Stimulated activated naive CD8-positive, alpha-beta T cell treated with anti-CD3 and anti-CD28 coated beads, Interleukin-15, amount 100 ng/mL, for 72 hours (primary cell): Measurements from ENCODE around the gene MYLK4.

Experiments used
- ATAC-seq: fragments of 150-1000 bp; cut with Tn5 transposase; 2 replicates; pipeline ENCODE4 v1.10.0; 2021; ENCODE audit warnings: mild to moderate bottlenecking, moderate library complexity
- DNase-seq, 2 donors: peaks; one replicate each; pipeline ENCODE4 v3.0.0; 2021 to 2022
- H3K27ac Mint-ChIP-seq, 2 donors: one replicate each; pipeline ENCODE4 v1.8.0; 2022; ENCODE audit warnings: mild to moderate bottlenecking in 2 of 2, mixed read lengths in 2 of 2, moderate library complexity in 2 of 2
- H3K27me3 Mint-ChIP-seq: one replicate; pipeline ENCODE4 v1.8.0; 2022; ENCODE audit warnings: mixed read lengths
- H3K4me1 Mint-ChIP-seq: one replicate; pipeline ENCODE4 v1.8.0; 2022; ENCODE audit warnings: mild to moderate bottlenecking, mixed read lengths
- H3K4me3 Mint-ChIP-seq, 2 donors: one replicate each; pipeline ENCODE4 v1.8.0; 2022; ENCODE audit warnings: mild to moderate bottlenecking in 2 of 2, mixed read lengths in 2 of 2, moderate library complexity in 1 of 2
- H3K9me3 Mint-ChIP-seq, 2 donors: one replicate each; pipeline ENCODE4 v1.8.0; 2022; ENCODE audit warnings: mixed read lengths in 2 of 2

Gene MYLK4

DNA sequence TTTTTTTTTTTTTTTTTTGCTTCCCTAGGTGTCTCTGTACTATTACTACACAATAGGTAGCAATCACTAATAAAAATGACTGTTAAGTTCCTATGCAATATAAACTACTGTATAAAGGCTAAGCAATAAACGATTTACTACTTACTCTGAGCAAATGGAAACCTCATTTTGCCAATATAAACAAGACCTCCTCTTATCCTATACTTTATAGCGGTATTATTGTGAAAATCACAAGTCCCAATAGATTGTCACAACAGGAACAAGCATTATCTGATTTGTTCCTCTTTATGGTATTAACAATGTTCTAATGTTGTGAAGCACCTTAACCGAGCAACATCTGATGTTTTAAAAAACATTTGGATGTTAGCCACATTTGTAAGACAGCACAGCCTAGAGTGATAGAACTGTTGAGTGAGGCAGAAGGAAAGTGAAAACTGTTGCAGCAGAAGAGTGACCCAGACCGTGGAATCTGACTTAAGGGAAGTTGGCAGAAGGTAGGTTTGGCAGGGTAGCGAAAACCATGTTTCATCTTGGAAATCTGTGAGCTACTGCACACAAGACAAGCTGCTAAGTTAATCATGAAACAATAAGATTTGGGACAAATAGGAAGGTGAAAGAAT is 94.2 kb downstream of the MYLK4 start:
- Mint-ChIP-seq H3K4me1 (peaks cover 9% of the 10 kb centered on the region), H3K27ac (no peak overlapping the region)
- DNase-seq, result no peak

DNA sequence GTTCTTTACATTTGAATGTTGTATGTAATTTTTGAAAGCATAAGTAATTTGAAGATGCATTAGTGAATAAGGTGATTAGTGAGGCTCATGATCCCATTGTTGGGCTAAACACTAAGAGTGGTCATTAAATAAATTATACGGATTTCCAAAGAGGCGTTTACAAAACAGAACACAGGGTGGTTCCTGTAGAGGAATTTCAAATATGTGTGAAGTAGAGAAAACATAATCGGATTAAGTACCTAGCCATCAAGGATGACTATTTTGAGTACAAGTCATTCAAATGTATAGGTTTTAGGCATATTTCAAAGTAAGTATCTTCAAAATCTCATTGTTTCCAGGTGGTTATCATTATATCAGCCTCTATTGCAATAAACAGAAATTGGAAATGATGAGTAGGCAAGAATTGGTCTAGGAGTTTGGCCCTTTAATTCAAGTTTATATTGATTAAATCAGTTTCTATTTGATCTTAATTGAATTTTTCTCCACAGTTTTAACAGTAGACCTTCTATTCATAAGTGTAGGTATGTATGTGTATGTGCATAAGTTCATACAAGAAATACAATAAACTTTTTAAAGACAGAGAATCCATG is 94.8 kb downstream of the MYLK4 start:
- Mint-ChIP-seq H3K9me3 (peaks cover 0 to 8% of the 10 kb centered on the region in 2 donors), H3K27ac (no peak overlapping the region), H3K27me3 (no peaks in the 10 kb centered on the region), H3K4me1 (peaks cover 9% of the 10 kb centered on the region), H3K4me3 (no peak overlapping the region)
- DNase-seq (no peak), ATAC-seq (no peak)

More for the DNA sequence above, 94.2 kb downstream of the MYLK4 start:
- ATAC-seq, result no peak
- Mint-ChIP-seq H3K4me3 (no peak overlapping the region), H3K9me3 (peaks cover 0 to 8% of the 10 kb centered on the region in 2 donors), H3K27me3 (no peaks in the 10 kb centered on the region)

DNA sequence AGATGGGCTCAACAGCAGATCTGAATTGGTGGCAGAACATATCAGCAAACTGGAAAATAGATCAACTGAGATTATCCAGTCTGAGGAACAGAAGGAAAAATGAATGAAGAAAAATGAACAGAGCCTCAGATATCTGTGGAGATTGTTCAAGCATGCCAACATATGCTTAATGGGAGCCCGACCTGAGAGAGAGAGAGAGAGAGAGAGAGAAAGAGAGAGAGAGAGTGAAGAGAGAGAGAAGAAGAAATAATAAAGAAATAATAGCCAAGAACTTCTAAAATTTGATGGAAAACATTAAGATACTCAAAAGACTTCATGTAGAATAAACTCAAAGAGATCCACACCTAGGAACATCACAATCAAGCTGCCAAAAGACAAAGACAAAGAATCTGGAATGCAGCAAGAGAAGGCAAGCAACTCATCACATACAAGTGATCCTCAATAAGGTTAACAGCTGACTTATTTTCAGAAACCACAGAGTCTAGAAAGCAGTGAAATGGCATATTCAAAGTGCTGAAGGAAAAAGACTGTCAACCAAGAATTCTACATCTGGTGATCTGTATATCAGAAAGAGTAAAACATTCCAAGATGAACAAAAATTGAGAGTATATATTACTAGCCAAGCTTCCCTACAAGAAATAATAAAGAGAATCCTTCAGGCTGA is 97.2 kb downstream of the MYLK4 start:
- no peak for DNase-seq
- ATAC-seq, result no peak
- no peak overlapping the region for H3K4me3 Mint-ChIP-seq
- no peak overlapping the region for H3K27ac Mint-ChIP-seq
- H3K4me1 Mint-ChIP-seq, result peaks cover 2% of the 10 kb centered on the region
- H3K9me3 Mint-ChIP-seq, result peaks cover 0 to 8% of the 10 kb centered on the region in 2 donors
- no peaks in the 10 kb centered on the region for H3K27me3 Mint-ChIP-seq

DNA sequence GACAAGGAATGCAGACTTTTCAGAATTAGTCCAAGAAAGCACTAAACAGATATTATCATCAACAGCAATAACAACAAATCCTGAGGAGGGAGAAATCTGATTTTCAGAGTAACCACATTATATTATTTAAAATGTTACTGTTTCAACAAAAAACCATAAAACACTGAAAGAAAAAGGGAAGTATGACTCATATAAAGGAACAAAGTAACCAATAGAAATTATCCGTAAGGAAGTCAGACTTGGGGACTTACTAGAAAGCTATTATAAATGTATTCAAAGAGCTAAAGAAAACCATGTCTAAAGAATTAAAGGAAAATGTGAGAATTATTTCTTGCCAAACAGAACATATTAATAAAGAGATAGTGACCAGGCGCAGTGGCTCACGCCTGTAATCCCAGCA is 98.1 kb downstream of the MYLK4 start:
- peaks cover 0 to 8% of the 10 kb centered on the region in 2 donors for H3K9me3 Mint-ChIP-seq
- DNase-seq (no peak), ATAC-seq (no peak)
- H3K4me3 Mint-ChIP-seq, result no peak overlapping the region
- no peaks in the 10 kb centered on the region for H3K4me1 Mint-ChIP-seq
- H3K27ac Mint-ChIP-seq, result no peak overlapping the region
- no peaks in the 10 kb centered on the region for H3K27me3 Mint-ChIP-seq

DNA sequence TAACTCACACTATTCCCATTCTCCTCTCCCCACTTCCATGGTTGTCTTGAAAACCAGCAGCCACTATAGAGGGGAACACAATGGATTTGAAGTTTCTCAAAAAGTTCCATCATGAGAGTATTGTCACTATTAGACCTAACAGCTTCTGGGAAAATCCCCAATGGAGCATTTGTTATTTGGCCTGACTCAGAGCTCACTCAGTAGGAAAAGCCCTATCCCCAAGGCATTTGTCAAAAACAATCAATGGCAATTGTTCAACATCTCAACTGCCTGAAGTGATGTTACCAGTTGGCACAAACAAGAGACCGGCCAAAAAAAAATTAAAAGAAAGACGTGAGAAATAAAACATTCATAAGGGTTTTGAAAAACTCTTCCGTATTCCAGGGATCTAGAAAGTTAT is 98.8 kb downstream of the MYLK4 start:
- Mint-ChIP-seq H3K27me3 (peaks cover 6% of the 10 kb centered on the region), H3K4me1 (no peaks in the 10 kb centered on the region), H3K27ac (no peak overlapping the region), H3K4me3 (no peak overlapping the region), H3K9me3 (peaks cover 0 to 8% of the 10 kb centered on the region in 2 donors)
- ATAC-seq (no peak), DNase-seq (no peak)

DNA sequence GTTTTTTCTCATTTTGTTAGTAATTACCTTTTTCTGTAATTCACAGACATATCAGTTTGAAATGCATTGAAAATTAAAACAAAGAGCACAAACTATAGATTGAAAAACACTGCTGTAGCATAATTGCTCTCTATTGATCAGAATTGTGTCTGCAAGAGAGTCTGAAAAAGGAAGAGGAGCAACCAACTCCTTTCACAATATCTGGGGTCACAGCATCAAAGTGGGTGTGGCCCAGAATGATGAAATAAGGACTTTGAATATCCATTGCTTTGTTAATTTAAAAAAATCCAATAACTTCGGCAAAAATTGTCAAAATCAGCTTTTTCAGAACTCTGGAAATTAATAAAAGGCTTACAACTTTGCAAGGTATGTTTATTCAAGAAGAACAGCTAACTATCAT is 99.2 kb downstream of the MYLK4 start:
- H3K4me1 Mint-ChIP-seq, result no peaks in the 10 kb centered on the region
- H3K27ac Mint-ChIP-seq, result no peak overlapping the region
- H3K9me3 Mint-ChIP-seq, result peaks cover 0 to 8% of the 10 kb centered on the region in 2 donors
- peaks cover 10% of the 10 kb centered on the region for H3K27me3 Mint-ChIP-seq
- DNase-seq, result no peak
- ATAC-seq, result no peak
- H3K4me3 Mint-ChIP-seq, result no peak overlapping the region

DNA sequence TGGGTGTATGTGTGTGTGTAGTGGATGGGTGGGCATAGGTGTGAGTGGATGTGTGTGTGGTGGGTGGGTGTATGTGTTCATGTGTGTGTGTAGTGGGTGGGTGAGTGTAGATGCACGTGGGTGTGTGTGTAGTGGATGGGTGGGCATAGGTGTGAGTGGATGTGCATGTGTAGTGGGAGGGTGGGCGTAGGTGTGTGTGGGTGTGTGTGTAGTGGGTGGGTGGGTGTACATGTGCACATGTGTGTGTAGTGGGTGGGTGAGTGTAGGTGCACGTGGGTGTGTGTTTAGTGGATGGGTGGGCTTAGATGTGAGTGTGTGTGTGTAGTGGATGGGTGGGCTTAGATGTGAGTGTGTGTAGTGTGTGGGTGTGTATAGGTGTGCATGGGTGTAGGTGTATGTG is 104.4 kb downstream of the MYLK4 start:
- H3K27ac Mint-ChIP-seq, result no peak overlapping the region
- ATAC-seq, result peak; percentile 37
- H3K9me3 Mint-ChIP-seq, result no peaks in the 10 kb centered on the region
- H3K27me3 Mint-ChIP-seq, result peaks cover 54% of the 10 kb centered on the region
- DNase-seq, result no peak
- H3K4me3 Mint-ChIP-seq, result no peak overlapping the region
- H3K4me1 Mint-ChIP-seq, result no peaks in the 10 kb centered on the region

DNA sequence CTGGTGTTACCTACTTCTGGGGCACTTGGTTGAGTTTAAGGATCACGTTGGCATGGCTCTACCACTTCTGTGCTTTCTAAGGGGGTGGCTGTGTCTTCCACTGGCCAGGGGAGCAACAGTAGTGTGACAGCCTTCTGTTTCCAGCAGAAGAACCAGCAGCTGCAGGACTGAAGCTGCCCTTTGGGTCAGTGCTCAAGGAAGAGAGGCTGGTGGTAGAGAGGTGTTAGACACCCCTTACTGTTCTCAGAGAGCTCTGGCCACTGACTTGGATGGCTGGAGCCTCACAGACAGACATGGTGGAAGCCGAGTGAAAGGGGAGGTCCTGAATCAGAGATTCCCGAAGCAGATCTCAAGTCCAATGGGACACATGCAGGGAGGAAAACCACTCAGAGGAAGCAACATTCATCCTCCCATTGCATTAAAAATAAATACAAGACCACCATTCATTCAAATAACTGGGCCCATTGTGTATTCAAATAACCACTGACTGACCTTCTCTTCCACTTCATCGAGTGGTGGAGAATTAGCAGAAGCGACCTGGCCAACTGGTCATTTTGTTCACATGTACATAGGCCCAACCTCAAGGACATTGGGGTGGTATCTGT is 106.7 kb downstream of the MYLK4 start:
- no peaks in the 10 kb centered on the region for H3K4me1 Mint-ChIP-seq
- peaks cover 75% of the 10 kb centered on the region for H3K27me3 Mint-ChIP-seq
- no peak for ATAC-seq

DNA sequence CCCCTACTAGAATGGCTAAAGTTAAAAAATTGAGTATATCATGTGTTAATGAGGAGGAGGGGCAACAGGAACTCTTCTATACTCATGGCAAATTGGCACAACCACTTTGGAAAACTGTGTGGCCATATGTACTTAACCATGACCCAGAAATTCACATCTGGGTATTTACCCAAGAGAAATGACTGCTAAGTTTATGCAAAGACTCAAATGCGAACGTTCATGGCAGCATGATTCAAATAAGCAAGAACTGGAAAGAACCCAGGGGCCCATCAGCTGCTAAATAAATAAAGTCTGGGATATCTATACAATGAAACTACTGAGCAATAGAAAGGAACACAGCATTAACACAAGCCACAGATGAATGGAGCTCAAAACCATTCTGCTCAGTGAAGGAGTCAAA is 107.6 kb downstream of the MYLK4 start:
- ATAC-seq, result no peak
- Mint-ChIP-seq H3K9me3 (no peaks in the 10 kb centered on the region), H3K27ac (no peak overlapping the region), H3K4me3 (no peak overlapping the region), H3K4me1 (no peaks in the 10 kb centered on the region), H3K27me3 (peaks cover 84% of the 10 kb centered on the region)
- no peak for DNase-seq

More for the DNA sequence above, 106.7 kb downstream of the MYLK4 start:
- H3K4me3 Mint-ChIP-seq, result no peak overlapping the region
- H3K9me3 Mint-ChIP-seq, result no peaks in the 10 kb centered on the region
- DNase-seq, result no peak
- no peak overlapping the region for H3K27ac Mint-ChIP-seq

DNA sequence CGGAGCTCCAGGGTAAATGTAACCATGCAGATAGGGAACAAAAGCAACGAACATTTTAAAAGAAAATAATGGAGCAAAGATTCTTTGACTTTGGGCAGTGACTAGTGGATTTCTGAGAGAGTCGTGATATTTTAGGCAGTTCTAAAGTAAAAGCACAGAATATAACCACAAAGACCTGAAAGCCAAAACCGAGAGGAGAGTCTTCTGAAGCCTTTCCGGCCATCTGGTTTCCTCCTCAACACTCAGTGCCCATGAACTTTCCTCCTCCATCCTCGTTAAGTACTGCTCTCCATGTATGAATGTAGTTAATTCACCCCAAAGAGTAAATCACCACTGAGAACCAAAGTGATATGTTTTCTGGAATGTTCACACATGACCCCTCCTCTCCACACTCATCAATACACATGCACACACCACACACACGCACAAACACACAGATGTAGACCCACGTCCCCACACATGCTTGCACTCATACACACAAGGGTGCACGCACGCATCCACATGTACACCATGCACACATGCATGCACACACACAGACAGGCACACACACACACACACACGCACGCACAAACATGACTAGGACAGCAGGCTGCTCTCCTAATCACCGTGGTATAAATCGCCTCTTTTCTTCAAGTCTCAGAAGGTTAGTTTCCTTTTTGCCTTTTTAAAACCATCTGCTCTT is 109.5 kb downstream of the MYLK4 start:
- Mint-ChIP-seq H3K27me3 (peaks cover 78% of the 10 kb centered on the region), H3K4me3 (no peak overlapping the region), H3K27ac (no peak overlapping the region), H3K9me3 (no peaks in the 10 kb centered on the region), H3K4me1 (no peaks in the 10 kb centered on the region)
- DNase-seq, result no peak
- no peak for ATAC-seq

DNA sequence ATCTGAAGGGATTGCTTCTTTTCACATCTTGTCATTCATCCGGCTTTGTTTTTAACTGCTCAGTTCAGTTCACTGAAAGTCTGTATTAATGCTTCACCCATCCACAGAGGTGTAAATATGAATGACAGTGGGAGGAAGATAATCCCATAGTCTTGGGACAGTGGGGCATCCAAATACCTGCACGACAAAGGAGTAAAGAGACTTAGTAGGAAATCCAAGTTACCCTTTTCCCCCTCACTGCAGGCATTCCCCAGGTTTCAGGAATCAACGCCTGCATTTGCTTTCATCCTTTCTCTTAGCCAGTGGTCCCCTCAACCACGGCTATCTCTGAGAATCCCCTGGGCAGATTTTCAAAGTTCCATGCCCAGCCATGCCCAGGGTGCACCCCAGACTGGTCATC is 110.2 kb downstream of the MYLK4 start:
- no peak overlapping the region for H3K27ac Mint-ChIP-seq
- no peaks in the 10 kb centered on the region for H3K4me1 Mint-ChIP-seq
- H3K4me3 Mint-ChIP-seq, result no peak overlapping the region
- no peak for DNase-seq
- H3K27me3 Mint-ChIP-seq, result peaks cover 75% of the 10 kb centered on the region
- no peaks in the 10 kb centered on the region for H3K9me3 Mint-ChIP-seq
- no peak for ATAC-seq

DNA sequence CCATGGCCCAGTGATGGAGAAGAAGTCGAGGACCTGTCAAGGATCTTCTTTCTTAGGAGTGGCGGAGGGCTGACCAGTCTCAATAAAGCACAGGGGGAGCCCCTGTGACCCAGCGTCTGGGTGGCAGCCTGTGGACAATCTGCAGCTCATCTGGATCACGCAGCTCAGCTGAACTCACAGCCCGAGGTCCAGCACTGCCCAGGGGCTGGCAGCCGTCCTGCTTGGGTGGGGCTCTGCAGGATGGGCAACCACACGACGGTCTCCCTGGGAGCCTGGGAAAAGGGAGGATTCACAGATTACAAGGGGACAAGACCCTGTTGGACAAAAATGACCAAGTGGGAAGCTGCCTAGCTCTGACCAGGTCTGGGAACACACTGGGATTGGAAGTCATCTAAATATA is 110.8 kb downstream of the MYLK4 start:
- Mint-ChIP-seq H3K4me3 (no peak overlapping the region), H3K27ac (no peak overlapping the region), H3K27me3 (peaks cover 72% of the 10 kb centered on the region), H3K4me1 (no peaks in the 10 kb centered on the region), H3K9me3 (no peaks in the 10 kb centered on the region)
- DNase-seq (no peak), ATAC-seq (no peak)

DNA sequence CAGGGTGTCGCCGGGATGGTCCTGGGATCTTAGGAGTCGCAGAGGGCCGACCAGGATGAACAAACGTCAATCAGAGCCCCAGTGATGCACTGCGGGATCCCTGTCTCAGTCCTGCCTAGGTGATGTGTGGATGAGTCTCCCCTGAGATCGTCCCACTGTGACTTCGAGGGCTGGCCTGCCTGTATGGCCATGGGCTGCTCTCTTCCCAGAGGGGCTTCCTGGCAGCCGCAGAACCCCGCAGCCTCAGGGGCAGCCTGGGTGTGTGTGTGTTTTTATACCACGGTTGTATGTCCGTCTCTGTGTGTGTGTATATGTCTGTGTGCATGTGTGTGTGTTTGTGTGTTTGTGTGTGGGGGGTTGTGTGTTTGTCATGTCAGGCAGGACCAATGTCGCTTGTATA is 111.6 kb downstream of the MYLK4 start:
- DNase-seq (no peak), ATAC-seq (no peak)
- Mint-ChIP-seq H3K27me3 (peaks cover 65% of the 10 kb centered on the region), H3K4me1 (peaks cover 6% of the 10 kb centered on the region), H3K4me3 (no peak overlapping the region), H3K9me3 (no peaks in the 10 kb centered on the region), H3K27ac (no peak overlapping the region)

DNA sequence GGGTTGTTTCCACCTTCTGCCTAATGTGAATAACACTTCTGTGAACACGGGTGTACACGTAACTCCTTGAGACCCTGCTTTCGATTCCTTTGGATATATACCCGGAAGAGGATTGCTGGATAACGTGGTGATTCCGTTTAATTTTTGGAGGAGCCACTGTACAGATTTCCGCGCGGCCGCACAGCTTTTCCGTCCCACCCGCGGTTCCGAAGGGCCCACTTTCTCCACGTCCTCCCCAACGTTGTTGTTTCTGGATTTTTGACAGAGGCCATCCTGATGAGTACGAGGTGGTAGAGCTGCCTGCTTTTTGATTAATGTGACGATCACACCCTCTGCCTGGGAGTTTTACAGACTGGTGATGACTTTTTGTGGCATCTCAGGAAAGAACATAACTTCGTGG is 114.0 kb downstream of the MYLK4 start:
- Mint-ChIP-seq H3K4me1 (peaks cover 7% of the 10 kb centered on the region), H3K9me3 (no peaks in the 10 kb centered on the region), H3K27ac (peak overlapping the region in 1 of 2 donors; percentile 21), H3K27me3 (peaks cover 51% of the 10 kb centered on the region), H3K4me3 (no peak overlapping the region)
- ATAC-seq, result no peak
- DNase-seq, result no peak

DNA sequence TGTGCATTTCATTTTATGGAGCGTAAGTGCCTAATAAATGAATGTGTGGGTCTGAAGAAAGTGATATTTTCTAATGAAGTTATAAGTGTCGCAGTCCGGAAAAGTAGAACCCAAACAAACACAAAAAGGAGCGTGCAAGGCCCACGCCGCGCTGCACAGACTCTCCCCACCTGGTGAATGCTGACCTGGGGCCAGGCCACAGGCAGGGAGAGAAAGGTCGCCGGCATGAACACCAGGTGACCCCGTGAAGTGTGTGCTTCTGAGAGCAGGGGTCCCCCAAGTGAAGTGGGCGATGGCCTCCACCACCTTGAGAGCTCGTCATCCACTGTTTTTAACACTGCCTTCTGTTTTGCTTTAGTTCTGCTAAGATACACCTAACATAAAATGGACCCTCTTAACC is 114.8 kb downstream of the MYLK4 start:
- peaks cover 7% of the 10 kb centered on the region for H3K4me1 Mint-ChIP-seq
- no peak overlapping the region for H3K27ac Mint-ChIP-seq
- H3K4me3 Mint-ChIP-seq, result no peak overlapping the region
- ATAC-seq, result no peak
- peaks cover 44% of the 10 kb centered on the region for H3K27me3 Mint-ChIP-seq
- H3K9me3 Mint-ChIP-seq, result no peaks in the 10 kb centered on the region
- no peak for DNase-seq
